HG02798 (cell line): Measurements from ENCODE around the gene GP1BA.
A peak's percentile ranks its signal among the peaks of the same experiment; 100 is the strongest.
"Not testable (repeated sequence)": the region's sequence is repeated elsewhere in the genome, so short reads cannot be mapped to it uniquely, and the experiment has no call there.

Experiments used
- ATAC-seq: cut with Tn5 transposase; IDR thresholded peaks from one replicate; pipeline ENCODE4 v1.9.1; 2021; ENCODE audit warnings: mild to moderate bottlenecking; ENCODE audit not compliant: unreplicated experiment, poor library complexity

The GP1BA gene

GRCh38 chr17:4901108-4901647 lies 30.9 kb upstream of the GP1BA start:
- no peak for ATAC-seq

- no peak for ATAC-seq
These were observed 30.3 kb upstream of the GP1BA start for GRCh38 chr17:4901648-4902344.

- ATAC-seq = no peak
These were observed 29.5 kb upstream of the GP1BA start for GRCh38 chr17:4902540-4902939.

GRCh38 chr17:4903051-4903818 lies 28.8 kb upstream of the GP1BA start, which contains the start of gene CHRNE:
Gene CHRNE (minus strand): TSS chr17:4903098. CDS start chr17:4903063, 35 bp downstream.
- ATAC-seq = no peak

GRCh38 chr17:4906642-4907041 lies 25.4 kb upstream of the GP1BA start:
- ATAC-seq = not testable (repeated sequence)

GRCh38 chr17:4908301-4908700 lies 23.8 kb upstream of the GP1BA start:
- ATAC-seq = no peak

GRCh38 chr17:4908711-4909496 lies 23.2 kb upstream of the GP1BA start:
- no peak for ATAC-seq

GRCh38 chr17:4913994-4914393 lies 18.1 kb upstream of the GP1BA start:
- ATAC-seq = no peak

- not testable (repeated sequence) for ATAC-seq
These were observed 17.5 kb upstream of the GP1BA start for GRCh38 chr17:4914551-4914950.

GRCh38 chr17:4919511-4920047 lies 12.5 kb upstream of the GP1BA start:
- ATAC-seq = no peak

- no peak for ATAC-seq
These were observed 11.6 kb upstream of the GP1BA start for GRCh38 chr17:4920351-4921048.

GRCh38 chr17:4921320-4921719 lies 10.8 kb upstream of the GP1BA start:
- no peak for ATAC-seq

- ATAC-seq = not testable (repeated sequence)
These were observed 5.3 kb upstream of the GP1BA start for GRCh38 chr17:4926577-4927335.

GRCh38 chr17:4928881-4929280 lies 3.2 kb upstream of the GP1BA start:
- no peak for ATAC-seq

- ATAC-seq = no peak
These were observed 679 bp downstream of the GP1BA start for GRCh38 chr17:4932756-4933155.

- no peak for ATAC-seq
These were observed 1.6 kb downstream of the GP1BA start for GRCh38 chr17:4933646-4934045.

GRCh38 chr17:4934173-4934979 lies 2.3 kb downstream of the GP1BA start:
- ATAC-seq = peak; percentile 47

GRCh38 chr17:4935650-4936049 lies 3.6 kb downstream of the GP1BA start:
- ATAC-seq = no peak
